Mesenteric fat pad (tissue), 1 donor: ENCODE measurements around the gene SPANXA2. TPM values are rescaled to one million over a fixed set of nuclear protein-coding genes. Genes with fewer than 3 reads are reported as not detected.
"Not testable (repeated sequence)": the region's sequence is repeated elsewhere in the genome, so short reads cannot be mapped to it uniquely, and the experiment has no call there.

Experiments used
- DNase-seq: peaks from one replicate; pipeline ENCODE4 v3.0.0-alpha.2; 2020; ENCODE audit warnings: low spot score
- long read RNA-seq: library from polyadenylated mRNA; unstranded; transcript quantifications from one replicate; pipeline ENCODE4 v2.0.0, GENCODE V29; 2020
- total RNA-seq: library from RNA; stranded (reverse); fragmentation: NEBNext Ultra II Directional; extraction: Animal tissue kit (Norgen Biotek cat#: 25700); gene quantifications from one replicate; pipeline ENCODE4 v1.2.1, GENCODE V29; 2021
- donor health status: DM: yes; HTN: yes; CAD: no.

Gene SPANXA2, protein sequence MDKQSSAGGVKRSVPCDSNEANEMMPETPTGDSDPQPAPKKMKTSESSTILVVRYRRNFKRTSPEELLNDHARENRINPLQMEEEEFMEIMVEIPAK
- total RNA-seq, result not detected
- long read RNA-seq, result 0 reads

DNA sequence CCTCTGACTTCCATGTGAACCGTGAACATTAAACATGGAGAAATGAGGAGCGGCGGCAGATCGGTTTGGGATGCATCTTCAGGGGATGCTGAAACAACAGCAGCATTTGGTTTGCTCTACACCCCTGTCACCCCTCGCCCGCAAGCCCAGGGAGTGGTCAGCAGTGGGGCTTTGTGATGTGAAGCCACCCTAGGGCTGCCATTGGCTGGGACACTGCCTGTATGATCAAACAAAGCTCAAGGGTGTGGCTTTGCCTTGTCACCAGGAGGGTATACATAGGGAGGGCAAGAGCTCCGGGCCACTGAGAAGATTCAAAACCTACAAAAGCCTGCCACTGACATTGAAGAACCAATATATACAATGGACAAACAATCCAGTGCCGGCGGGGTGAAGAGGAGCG, at the start of gene SPANXA2:
SPANXA2 (plus strand) TSS at position 301 of the 400 bp plus-strand sequence; CDS start at position 361, 60 bp downstream.
- not testable (repeated sequence) for DNase-seq

GRCh38 chrX:141542551-141542950, 47.0 kb upstream of the SPANXA2 start:
- DNase-seq, result not testable (repeated sequence)

DNA sequence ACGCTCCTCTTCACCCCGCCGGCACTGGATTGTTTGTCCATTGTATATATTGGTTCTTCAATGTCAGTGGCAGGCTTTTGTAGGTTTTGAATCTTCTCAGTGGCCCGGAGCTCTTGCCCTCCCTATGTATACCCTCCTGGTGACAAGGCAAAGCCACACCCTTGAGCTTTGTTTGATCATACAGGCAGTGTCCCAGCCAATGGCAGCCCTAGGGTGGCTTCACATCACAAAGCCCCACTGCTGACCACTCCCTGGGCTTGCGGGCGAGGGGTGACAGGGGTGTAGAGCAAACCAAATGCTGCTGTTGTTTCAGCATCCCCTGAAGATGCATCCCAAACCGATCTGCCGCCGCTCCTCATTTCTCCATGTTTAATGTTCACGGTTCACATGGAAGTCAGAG, 4.9 kb upstream of the SPANXA2 start, which contains the start of gene SPANXA1:
SPANXA1 (minus strand) TSS at position 101 of the 400 bp plus-strand sequence; CDS start at position 41, 60 bp downstream.
- not testable (repeated sequence) for DNase-seq

GRCh38 chrX:141609111-141609510, 19.6 kb downstream of the SPANXA2 start:
- no peak for DNase-seq

GRCh38 chrX:141619336-141619735, 29.8 kb downstream of the SPANXA2 start:
- DNase-seq, result no peak

GRCh38 chrX:141632124-141632523, 42.6 kb downstream of the SPANXA2 start:
- no peak for DNase-seq

DNA sequence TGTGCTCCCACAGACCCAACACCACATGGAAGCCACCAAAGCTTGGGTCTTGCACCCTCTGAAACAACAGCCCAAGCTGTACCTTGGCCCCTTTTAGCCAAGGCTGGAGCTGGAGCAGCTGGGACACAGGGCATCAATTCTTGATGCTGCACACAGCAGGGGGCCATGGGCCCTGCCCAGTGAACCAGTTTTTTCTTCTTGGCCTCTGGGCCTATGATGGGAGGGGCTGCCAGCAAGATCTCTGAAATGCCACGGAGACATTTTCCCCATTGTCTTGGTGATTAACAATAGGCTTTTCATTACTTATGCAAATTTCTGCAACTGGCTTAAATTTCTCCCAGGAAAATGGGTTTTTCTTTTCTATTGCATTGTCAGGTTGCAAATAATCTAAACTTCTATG, 49.0 kb downstream of the SPANXA2 start:
- no peak for DNase-seq

Other genes with a start within 250 kb of the SPANXA2 start
- not detected for gene SPANXA1, start 5.0 kb upstream of the SPANXA2 start, total RNA-seq
- gene SPANXD, start 109.0 kb downstream of the SPANXA2 start, total RNA-seq, result not detected
- gene MAGEC3, start 248.6 kb downstream of the SPANXA2 start, total RNA-seq, result not detected